Pulmonary artery endothelial cell (primary cell): ENCODE data around the gene FSHB. TPM values are rescaled to one million over a fixed set of nuclear protein-coding genes. Genes with fewer than 3 reads are reported as not detected.
"Not testable (repeated sequence)": the region's sequence is repeated elsewhere in the genome, so short reads cannot be mapped to it uniquely, and the experiment has no call there.

Source experiments
- DNase-seq: peaks from one replicate; pipeline ENCODE4 v3.0.0-alpha.2; 2011; ENCODE audit warnings: low read depth, low spot score
- total RNA-seq: library from RNA; depleted of rRNA; stranded (reverse); fragments of >200 nt; gene quantifications from 2 replicates; pipeline ENCODE4 v1.2.3, GENCODE V29; 2014

Gene FSHB
- total RNA-seq, 1 donor from 2014 or later: not detected

DNA sequence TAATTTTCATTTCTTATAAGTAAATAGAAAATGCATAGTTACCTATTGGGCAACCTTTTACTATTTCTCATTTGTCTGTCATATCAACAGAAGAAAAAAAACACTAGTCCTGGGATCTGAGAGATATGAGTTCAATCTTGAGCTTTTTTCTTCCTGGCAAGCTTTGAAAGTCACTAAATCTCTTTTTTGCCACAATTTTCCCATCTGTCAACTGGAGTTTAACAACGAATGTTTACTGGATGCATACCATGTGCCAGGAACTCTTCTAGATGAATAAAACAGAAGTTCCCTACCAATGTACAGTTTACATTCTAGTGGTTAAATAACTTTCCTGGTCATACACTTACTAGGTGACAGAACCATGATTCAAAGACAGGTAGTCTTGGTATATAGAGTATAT lies 31.0 kb downstream of the FSHB start:
- DNase-seq: no peak

DNA sequence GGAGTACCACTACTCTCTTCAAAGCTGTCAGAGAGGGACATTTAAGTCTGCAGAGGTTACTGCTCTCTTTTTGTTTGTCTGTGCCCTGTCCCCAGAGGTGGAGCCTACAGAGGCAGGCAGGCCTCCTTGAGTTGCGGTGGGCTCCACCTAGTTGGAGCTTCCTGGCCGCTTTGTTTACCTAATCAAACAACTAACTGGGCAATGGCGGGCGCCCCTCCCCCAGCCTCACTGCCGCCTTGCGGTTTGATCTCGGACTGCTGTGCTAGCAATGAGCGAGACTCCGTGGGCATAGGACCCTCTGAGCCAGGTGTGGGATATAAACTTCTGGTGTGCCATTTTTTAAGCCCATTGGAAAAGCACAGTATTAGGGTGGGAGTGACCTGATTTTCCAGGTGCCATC lies 37.8 kb downstream of the FSHB start:
- not testable (repeated sequence) for DNase-seq

DNA sequence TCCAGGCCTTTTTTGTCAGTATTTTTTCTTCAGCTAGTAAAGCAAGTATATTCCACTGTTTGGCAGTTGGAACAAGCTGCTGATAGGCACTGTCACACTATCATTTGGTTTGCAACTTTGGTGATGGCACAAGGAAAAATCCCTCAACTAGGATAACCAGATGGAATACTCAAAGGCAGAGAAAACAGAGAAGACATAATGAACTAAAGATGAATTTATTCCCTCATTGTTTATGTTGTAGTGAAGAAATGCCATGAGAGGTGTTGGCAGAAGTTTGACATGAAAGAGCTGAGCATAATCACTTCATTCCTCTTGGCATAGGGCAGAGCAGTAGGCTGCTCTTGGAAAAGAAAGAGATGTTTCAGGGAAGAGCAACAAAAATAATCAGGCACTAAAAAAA lies 39.9 kb downstream of the FSHB start:
- DNase-seq: no peak

DNA sequence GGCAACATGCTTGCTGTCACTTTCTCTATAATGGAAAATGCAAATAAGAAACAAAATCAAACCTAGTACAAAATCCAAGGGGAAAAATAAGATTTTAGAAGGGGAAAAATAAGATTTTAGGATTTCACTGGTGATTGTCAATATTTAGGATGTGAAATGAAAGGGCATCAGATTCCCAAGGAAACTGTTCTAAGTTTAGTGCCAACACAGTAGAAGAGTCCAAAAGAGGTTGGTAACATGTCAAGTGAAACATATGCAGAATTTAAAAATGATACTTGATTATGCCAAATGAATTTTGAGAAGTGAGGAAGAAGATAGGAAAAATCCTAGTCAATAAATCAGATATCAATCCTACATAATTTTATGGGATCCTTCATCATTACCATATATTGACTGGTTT lies 46.4 kb downstream of the FSHB start:
- DNase-seq: no peak

DNA sequence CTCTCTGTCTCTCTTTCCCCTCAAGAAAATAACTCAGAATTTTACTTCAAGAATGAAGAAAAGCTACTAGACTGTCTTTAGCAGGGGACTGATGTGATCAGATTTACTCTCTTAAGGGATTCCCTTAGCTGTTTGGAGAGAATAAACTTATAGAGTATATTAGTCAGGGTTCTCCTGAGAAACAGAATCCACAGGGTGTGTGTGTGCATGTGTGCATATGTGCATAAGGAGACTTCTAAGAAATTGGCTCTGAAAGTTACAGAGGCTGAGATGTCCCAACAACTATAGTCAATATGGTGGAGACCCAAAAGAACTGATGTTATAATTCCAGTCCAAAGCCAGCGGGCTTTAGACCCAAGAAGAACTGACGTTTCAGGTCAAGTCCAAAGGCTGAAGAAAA lies 49.0 kb downstream of the FSHB start:
- DNase-seq: no peak

DNA sequence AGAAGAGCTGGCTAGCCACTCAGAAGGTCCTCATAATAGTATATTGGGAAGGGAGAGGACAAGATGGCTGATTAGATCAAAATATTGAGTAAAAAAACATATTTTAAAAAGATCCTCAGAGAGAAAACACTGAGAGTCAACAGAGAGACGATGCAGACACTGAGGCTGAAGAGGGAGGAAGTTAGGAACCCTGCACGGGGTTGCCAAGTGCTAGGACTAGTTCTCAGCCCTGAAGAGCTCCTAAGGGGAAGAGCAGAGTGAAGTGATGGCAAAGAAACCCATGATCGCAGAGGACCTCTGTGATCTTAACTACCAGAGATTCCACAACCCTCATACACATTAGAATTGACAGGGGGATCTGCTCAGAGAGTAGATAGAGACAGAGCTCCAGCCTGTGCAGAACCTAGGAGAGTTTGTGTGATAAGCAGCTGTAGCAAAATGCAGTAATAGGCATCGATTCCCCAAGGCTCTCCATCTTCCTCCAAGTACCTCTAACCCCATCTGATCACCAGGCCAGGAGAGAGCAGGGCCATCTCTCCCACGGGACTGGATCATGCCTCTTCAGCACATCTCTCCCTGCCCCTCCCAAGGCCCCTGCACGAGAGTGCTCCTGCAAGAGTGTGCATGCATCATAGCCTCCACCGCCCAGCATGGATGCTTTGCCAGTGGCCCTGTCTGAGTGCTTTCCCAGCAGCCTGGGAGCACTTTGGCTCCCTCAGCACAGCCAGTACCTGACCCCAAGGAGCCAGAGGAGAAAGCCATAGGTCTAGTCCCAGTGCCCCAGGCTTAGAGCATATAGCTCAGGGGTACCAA lies 50.9 kb downstream of the FSHB start:
- DNase-seq: no peak

DNA sequence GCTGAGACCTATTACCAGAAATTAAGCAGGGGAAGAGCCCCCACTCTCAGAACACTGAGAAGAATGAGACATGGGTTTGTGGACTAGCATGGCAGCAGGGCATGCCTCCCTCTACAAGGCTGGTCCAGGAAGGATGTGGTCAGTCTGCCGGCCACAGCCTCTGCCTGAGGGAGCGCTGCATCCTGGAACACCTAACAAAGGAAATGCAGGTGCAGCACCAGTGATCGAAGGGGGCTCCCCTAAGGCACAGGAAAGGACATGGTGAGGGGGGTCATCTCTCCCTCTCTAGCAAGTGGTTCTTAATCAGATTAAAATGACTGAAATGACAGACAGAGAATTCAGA lies 51.4 kb downstream of the FSHB start:
- DNase-seq: no peak

Other genes with a start within 250 kb of the FSHB start
- not detected in 2 replicates for gene KCNA4, start 214.0 kb upstream of the FSHB start, total RNA-seq
- gene ARL14EP, start 92.1 kb downstream of the FSHB start, total RNA-seq: 20.9 and 25.1 TPM in 2 replicates